ENCODE measurements around the gene TNFSF9. TPM values are rescaled to one million over a fixed set of nuclear protein-coding genes. Genes with fewer than 3 reads are reported as not detected.
A peak's percentile ranks its signal among the peaks of the same experiment; 100 is the strongest.
"Not testable (repeated sequence)": the region's sequence is repeated elsewhere in the genome, so short reads cannot be mapped to it uniquely, and the experiment has no call there.

TNFSF9 gene
- total RNA-seq, 4 donors from 2014 or later = 6.3 to 21.6 (median 17.8) TPM

DNA sequence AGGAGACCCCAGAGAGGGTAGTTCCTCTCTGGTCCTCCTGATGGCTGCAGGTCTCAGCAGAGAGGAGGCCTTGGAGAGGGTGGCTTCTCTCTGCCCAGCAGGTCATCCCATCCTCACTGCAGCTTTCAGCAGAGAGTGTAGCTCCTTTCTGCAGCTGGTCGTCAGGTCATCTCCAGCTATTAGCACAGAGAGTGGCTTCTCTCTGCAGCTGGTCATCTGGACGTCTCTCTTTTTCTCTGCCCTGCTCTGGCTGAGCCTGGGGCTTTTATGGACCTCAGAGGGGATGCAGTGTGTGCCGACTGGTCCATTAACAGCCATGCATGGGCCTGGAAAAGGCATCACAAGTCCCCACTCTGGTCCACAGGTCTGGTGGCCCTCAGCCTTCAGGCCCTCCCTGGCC is 20.3 kb downstream of the TNFSF9 start:
- 60% methylated on average over 1 of the region's 3 CpGs; no CpG with 5 or more reads in 1 of the 2 donors for WGBS, 2 donors
- DNase-seq = no peak
- no peaks in the 10 kb centered on the region for H3K9me3 ChIP-seq
- H3K27me3 ChIP-seq = peaks cover 0 to 10% (median 0%) of the 10 kb centered on the region in 4 donors
- peaks cover 0 to 11% (median 0%) of the 10 kb centered on the region in 3 donors for H3K4me1 ChIP-seq
- H3K36me3 ChIP-seq = no peaks in the 10 kb centered on the region
- intact Hi-C loops (cut with DNase I) = no loop called here
- TF ChIP-seq POLR2A (IDR thresholded peaks at IDR 0.05) = no peak
- TF ChIP-seq, protein P1, sequence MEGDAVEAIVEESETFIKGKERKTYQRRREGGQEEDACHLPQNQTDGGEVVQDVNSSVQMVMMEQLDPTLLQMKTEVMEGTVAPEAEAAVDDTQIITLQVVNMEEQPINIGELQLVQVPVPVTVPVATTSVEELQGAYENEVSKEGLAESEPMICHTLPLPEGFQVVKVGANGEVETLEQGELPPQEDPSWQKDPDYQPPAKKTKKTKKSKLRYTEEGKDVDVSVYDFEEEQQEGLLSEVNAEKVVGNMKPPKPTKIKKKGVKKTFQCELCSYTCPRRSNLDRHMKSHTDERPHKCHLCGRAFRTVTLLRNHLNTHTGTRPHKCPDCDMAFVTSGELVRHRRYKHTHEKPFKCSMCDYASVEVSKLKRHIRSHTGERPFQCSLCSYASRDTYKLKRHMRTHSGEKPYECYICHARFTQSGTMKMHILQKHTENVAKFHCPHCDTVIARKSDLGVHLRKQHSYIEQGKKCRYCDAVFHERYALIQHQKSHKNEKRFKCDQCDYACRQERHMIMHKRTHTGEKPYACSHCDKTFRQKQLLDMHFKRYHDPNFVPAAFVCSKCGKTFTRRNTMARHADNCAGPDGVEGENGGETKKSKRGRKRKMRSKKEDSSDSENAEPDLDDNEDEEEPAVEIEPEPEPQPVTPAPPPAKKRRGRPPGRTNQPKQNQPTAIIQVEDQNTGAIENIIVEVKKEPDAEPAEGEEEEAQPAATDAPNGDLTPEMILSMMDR (IDR thresholded peaks at IDR 0.05) = no peak
- no peak overlapping the region for H3K27ac ChIP-seq
- H3K4me3 ChIP-seq = no peak overlapping the region

DNA sequence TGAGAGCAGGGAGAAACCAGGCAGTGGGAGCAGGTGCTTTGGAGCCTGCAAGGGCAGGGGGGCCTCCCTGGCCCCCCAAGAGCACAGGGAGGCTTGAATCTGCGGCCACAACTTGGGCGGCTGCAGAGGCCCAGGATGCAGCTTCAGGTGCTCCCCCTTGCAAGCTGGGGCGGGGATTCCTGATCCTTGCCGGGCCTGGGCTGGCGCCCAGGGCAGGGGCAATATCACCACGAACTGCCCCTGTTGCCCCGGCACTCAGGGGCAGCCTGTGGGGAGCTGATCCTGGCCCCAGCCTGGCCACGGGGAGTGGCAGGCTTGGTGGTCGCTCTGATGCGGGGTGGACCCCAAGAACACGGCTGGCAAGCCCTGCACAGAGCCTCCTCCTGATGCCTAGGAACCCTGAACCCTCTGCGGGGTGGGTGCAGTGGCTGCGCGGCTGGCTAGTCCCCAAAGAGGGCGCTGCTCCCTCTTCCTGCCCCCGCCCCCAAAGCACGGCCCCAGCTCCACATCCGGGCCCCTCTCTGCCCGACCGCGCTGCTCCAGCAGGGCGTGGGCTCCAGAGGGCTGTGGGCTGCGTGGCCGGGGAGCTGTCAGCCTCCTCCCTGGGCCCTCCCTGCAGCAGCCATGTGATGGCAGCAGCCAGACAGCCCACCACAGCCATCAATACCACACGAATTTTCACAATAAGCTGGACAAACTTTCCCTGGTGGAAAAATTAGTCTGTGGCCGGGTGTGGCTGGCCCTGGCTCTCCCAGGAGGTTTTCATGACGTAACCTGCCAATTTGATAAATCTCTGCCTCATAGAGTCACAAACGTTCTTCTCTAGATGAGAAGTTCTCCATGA is 21.0 kb downstream of the TNFSF9 start:
- Histone ChIP-seq H3K4me1 (peaks cover 0 to 11% (median 0%) of the 10 kb centered on the region in 3 donors), H3K9me3 (no peaks in the 10 kb centered on the region), H3K36me3 (no peaks in the 10 kb centered on the region), H3K27ac (no peak overlapping the region), H3K27me3 (peaks cover 0 to 10% (median 0%) of the 10 kb centered on the region in 4 donors), H3K4me3 (no peak overlapping the region)
- DNase-seq = no peak
- 4 to 53% methylated on average over 3 to 8 of the region's 28 CpGs for WGBS, 2 donors
- intact Hi-C loops (cut with DNase I) = no loop called here
- no peak for TF ChIP-seq POLR2A (IDR thresholded peaks at IDR 0.05)
- TF ChIP-seq, protein P1 (IDR thresholded peaks at IDR 0.05) = peak in 3 of 6 experiments; percentile 7 to 23 (median 21)

DNA sequence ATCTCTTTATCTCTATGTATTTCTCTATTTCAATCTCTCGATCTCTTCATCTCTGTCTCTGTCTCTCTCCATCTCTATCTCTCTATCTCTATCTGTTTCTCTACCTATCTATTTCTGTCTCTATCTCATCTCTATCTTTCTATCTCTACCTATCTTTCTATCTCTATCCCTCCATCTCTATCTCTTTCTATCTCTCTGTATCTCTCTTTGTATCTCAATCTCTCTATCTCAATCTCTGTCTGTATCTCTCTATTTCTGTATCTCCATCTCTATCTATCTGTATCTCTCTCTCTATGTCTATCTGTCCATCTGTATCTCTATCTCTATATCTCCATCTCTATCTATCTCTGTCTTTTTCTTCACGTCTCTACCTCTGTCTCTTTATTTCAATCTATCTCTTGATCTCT is 25.2 kb downstream of the TNFSF9 start:
- intact Hi-C loops (cut with DNase I) = no loop called here
- TF ChIP-seq, protein P1 (IDR thresholded peaks at IDR 0.05) = no peak
- no peak for TF ChIP-seq POLR2A (IDR thresholded peaks at IDR 0.05)
- Histone ChIP-seq H3K27me3 (peaks cover 0 to 17% (median 0%) of the 10 kb centered on the region in 4 donors), H3K27ac (no peak overlapping the region), H3K36me3 (no peaks in the 10 kb centered on the region), H3K4me1 (peaks cover 0 to 11% (median 0%) of the 10 kb centered on the region in 3 donors), H3K9me3 (no peaks in the 10 kb centered on the region), H3K4me3 (no peak overlapping the region)
- no peak for DNase-seq
- 80 to 85% methylated on average over 2 of the region's 2 CpGs for WGBS, 2 donors

DNA sequence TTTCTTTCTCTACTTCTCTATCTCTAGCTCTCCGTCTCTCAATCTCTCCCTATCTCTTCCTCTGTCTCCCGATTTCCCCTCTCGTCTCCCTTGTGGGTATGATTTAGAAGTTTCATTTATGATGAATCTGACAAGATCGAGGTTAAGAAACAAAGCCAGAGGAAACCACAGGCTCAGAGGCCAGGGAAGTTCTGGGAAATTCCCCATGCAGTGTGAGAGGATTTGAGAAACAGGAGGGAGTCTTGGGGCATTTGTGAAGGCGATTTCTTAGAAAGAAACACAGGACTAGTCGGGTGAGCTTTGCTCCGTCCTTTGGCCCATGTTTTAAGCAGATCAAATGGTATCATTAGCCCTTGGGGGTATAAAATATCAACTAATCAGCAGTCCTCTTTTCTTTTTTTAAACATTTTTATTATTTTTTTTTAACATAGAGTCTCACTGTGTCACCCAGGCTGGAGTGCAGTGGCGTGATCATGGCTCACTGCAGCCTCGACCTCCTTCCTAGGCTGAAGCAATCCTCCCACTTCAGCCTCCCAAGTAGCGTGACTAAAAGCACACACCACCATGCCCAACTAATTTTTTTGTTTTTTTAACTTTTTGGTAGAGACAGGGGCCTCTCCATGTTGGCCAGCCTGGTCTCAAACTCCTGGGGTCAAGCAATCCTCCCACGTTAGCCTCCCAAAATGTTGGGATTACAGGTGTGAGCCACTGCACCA is 25.8 kb downstream of the TNFSF9 start:
- no peaks in the 10 kb centered on the region for H3K36me3 ChIP-seq
- no peak overlapping the region for H3K4me3 ChIP-seq
- peaks cover 0 to 17% (median 0%) of the 10 kb centered on the region in 4 donors for H3K27me3 ChIP-seq
- DNase-seq = no peak
- TF ChIP-seq, protein P1 (IDR thresholded peaks at IDR 0.05) = no peak
- no peak for TF ChIP-seq POLR2A (IDR thresholded peaks at IDR 0.05)
- no peaks in the 10 kb centered on the region for H3K9me3 ChIP-seq
- peaks cover 0 to 9% (median 0%) of the 10 kb centered on the region in 3 donors for H3K4me1 ChIP-seq
- WGBS, 2 donors = 35 to 45% methylated on average over 9 to 11 of the region's 11 CpGs
- intact Hi-C loops (cut with DNase I) = no loop called here
- no peak overlapping the region for H3K27ac ChIP-seq

DNA sequence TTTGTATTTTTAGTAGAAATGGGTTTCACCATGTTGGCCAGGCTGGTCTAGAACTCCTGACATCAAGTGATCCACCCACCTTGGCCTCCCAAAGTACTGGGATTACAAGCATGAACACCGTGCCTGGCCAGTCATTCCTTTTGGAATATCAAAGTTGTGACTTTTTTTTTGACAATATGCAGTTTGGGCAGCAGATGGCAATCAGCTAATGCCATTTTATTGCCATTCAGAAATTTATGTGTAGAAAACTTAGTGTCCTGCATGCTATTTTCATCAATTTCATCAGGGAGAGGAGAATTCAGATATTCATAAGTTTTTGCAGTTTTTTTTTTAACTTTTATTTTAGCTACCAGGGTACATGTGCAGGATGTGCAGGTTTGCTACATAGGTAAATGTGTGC is 31.6 kb downstream of the TNFSF9 start:
- WGBS, 2 donors = 13 to 20% methylated on average over 1 of the region's 1 CpG
- H3K36me3 ChIP-seq; intact Hi-C loops (cut with DNase I); DNase-seq; H3K27ac ChIP-seq; H3K4me1 ChIP-seq; H3K4me3 ChIP-seq: not testable (repeated sequence)
- H3K9me3 ChIP-seq = peaks cover 0 to 10% (median 6%) of the 10 kb centered on the region in 3 donors
- H3K27me3 ChIP-seq = peaks cover 0 to 26% (median 0%) of the 10 kb centered on the region in 4 donors

All from esophagus squamous epithelium (tissue), 5 donors.